HG03439 (cell line): ENCODE measurements around the gene RASGRP1.
"Not testable (repeated sequence)": the region's sequence is repeated elsewhere in the genome, so short reads cannot be mapped to it uniquely, and the experiment has no call there.

Source experiments
- ATAC-seq: cut with Tn5 transposase; IDR thresholded peaks from one replicate; pipeline ENCODE4 v1.9.1; 2021; ENCODE audit warnings: mild to moderate bottlenecking, moderate library complexity; ENCODE audit not compliant: unreplicated experiment

The RASGRP1 gene

GRCh38 chr15:38564557-38565286, at the start of gene RASGRP1:
TSS of gene RASGRP1 (minus strand) at chr15:38564814. CDS start at chr15:38564628, 186 bp downstream.
- peak; percentile 59 for ATAC-seq

GRCh38 chr15:38613085-38613484, 48.5 kb upstream of the RASGRP1 start:
- no peak for ATAC-seq

GRCh38 chr15:38612159-38612863, 47.7 kb upstream of the RASGRP1 start:
- ATAC-seq, result no peak

- ATAC-seq, result no peak
Measured at GRCh38 chr15:38611228-38611627, 46.6 kb upstream of the RASGRP1 start.

GRCh38 chr15:38610748-38611147, 46.1 kb upstream of the RASGRP1 start:
- ATAC-seq, result no peak

- no peak for ATAC-seq
Measured at GRCh38 chr15:38609097-38609738, 44.6 kb upstream of the RASGRP1 start.

DNA sequence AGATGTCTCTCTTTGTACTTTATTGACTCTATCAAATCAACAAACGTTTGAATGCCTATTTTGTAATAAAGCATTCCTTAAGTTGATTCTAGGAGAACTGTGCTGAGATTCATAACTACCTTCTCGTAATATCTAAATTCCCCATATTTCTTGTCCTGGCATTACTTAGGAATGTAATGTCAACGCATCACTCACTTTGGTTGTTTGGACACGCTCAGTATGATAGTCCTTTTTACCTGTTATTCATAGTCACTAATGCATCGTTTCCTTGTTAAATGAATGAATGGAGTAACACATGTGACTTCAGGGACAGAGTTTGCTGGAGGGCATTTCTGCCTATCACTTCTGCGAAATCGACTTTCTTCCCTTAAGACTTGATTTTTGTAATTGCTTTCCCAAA, 44.1 kb upstream of the RASGRP1 start:
- no peak for ATAC-seq

GRCh38 chr15:38605744-38606143, 41.1 kb upstream of the RASGRP1 start:
- no peak for ATAC-seq

DNA sequence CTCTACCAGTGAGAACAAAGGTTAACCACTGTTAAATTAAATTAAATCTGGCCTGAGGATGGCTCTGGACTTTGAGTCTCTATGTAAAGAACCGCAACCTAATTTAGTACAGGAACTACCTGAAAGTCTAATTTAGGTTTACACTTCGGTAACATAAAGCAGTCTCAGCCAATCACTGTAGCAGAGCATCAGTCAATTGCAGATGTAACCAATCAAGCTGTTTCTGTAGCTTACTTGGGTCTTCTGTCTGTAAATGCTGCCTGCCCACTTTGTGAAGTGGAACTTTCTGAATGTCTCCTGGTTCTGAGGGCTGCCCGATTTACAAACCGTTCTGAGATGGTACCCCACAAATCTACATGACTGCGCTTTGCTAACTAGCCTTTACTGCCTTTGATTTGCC, 39.1 kb upstream of the RASGRP1 start:
- ATAC-seq, result no peak

- ATAC-seq, result no peak
Measured at GRCh38 chr15:38602910-38603670, 38.5 kb upstream of the RASGRP1 start.

DNA sequence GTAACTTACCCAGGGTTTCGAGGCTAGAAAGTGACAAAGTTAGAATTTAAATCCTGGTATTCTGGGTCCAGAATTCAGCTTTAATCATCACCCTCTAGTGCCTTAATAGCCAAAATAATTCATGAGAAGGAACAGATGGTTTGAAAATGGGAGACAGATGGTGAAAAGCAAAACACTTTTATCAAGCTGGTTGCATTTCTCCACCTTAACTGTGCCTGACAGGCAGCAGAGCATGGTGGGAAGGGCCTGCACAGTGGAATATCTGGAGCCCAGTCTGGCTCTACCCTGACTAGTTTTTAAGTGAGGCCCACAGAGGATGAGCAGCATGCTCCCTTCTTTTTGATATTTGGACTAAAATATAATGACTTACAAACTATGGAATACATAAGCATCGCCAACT, 35.6 kb upstream of the RASGRP1 start:
- no peak for ATAC-seq

GRCh38 chr15:38598749-38599148, 34.1 kb upstream of the RASGRP1 start:
- no peak for ATAC-seq

DNA sequence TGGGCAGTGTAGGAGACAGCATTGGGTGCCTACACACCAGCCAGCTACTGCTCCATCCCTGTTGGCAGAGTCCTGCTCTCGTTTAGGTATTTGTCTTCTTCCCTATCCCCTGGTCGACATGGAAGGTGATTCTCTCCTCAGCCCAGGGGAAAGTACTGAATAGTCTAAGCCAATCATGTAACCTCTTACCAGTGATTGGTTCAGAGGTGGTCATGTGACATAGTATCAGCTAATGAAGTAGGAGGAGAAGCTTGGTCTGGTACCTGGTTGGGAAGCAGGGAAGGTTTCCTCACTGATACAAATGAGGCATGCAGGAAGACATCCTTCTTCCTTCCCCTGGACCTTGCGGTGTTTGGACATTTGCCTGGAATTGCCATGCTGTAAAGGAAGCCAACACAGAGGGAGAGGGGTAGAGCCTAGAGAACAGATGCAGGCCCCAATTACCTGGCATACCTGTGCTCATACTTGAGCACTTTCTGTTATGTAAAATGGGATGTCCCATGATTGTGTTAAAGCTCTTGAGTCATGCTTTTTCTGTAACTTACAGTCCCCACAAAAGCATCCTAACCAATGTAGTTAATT, 32.7 kb upstream of the RASGRP1 start:
- no peak for ATAC-seq

GRCh38 chr15:38593524-38593923, 28.9 kb upstream of the RASGRP1 start:
- ATAC-seq, result no peak

GRCh38 chr15:38589502-38589901, 24.9 kb upstream of the RASGRP1 start:
- ATAC-seq, result no peak

GRCh38 chr15:38588672-38589071, 24.1 kb upstream of the RASGRP1 start:
- ATAC-seq, result no peak

GRCh38 chr15:38587214-38587613, 22.6 kb upstream of the RASGRP1 start:
- ATAC-seq, result no peak

DNA sequence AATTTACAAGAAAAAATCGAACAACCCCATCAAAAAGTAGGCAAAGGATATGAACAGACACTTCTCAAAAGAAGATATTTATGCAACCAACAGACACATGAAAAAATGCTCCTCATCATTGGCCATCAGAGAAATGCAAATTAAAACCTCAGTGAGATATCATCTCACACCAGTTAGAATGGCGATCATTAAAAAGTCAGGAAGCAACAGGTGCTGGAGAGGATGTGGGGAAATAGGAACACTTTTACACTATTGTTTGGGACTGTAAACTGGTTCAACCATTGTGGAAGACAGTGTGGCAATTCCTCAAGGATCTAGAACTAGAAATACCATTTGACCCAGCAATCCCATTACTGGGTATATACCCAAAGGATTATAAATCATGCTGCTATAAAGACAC, 21.4 kb upstream of the RASGRP1 start:
- ATAC-seq, result not testable (repeated sequence)

DNA sequence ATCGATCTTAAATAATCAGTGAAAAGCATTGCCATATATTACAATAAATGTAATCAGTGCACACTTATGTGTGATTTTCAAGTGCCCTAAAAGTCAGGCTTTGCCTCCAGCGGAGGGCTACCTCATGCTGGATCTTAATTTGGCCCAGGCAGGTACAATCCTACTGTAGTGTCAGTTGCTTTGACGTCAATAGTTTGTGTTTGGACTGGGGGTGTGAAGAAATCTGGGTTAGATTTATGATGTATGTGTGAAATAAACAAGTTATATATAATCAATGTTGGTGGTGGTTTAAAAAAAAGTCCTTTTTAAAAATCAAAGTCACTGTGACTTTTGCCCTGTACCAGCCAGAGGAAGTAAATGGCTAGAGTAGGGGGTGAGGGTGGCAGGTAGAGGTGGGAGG, 14.0 kb upstream of the RASGRP1 start:
- no peak for ATAC-seq

- no peak for ATAC-seq
Measured at GRCh38 chr15:38577424-38577987, 12.9 kb upstream of the RASGRP1 start.

DNA sequence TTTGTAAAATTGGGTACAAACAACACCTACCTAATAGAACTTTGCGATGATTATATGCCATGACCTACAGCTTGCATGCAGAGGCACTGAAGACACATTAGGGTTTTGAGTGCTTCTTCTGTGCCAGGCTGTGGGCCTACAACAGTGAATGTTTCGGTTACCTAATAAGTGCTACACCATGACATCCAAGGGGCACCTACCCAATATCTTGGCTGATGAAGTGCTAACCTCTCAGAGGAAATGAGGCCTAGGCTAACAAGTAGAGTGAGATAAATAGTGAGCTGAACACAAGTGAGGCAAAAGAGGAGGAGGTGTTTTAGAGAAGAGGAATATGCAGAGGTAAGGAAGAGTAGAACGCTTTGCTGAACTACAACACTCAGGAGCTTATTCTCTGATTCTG, 12.2 kb upstream of the RASGRP1 start:
- ATAC-seq, result no peak
